OCI-M2 (cell line): ENCODE data around the gene SUPV3L1.
"Not testable (repeated sequence)": the region's sequence is repeated elsewhere in the genome, so short reads cannot be mapped to it uniquely, and the experiment has no call there.

Experiments
- DNase-seq: peaks from one replicate; lab custom pipeline; 2025; ENCODE audit not compliant: unreplicated experiment; lab: John Stamatoyannopoulos, UW

Gene SUPV3L1

GRCh38 chr10:69179743-69180524, at the start of gene SUPV3L1:
Gene SUPV3L1 (plus strand): TSS chr10:69180234. CDS start chr10:69180292, 58 bp downstream.
- DNase-seq: peak; percentile 89

GRCh38 chr10:69130251-69130650, 49.8 kb upstream of the SUPV3L1 start:
- DNase-seq: no peak

GRCh38 chr10:69139961-69140360, 40.1 kb upstream of the SUPV3L1 start:
- DNase-seq: no peak

GRCh38 chr10:69141304-69141703, 38.7 kb upstream of the SUPV3L1 start:
- DNase-seq: no peak

- not testable (repeated sequence) for DNase-seq
These were observed 38.0 kb upstream of the SUPV3L1 start for GRCh38 chr10:69142074-69142473.

- DNase-seq: no peak
These were observed 37.1 kb upstream of the SUPV3L1 start for GRCh38 chr10:69142983-69143382.

- DNase-seq: no peak
These were observed 34.7 kb upstream of the SUPV3L1 start for GRCh38 chr10:69145329-69145728.

GRCh38 chr10:69145864-69146263, 34.2 kb upstream of the SUPV3L1 start:
- DNase-seq: no peak

- no peak for DNase-seq
These were observed 33.3 kb upstream of the SUPV3L1 start for GRCh38 chr10:69146759-69147158.

- DNase-seq: no peak
These were observed 28.1 kb upstream of the SUPV3L1 start for GRCh38 chr10:69151984-69152383.

GRCh38 chr10:69153227-69153626, 26.8 kb upstream of the SUPV3L1 start:
- no peak for DNase-seq

- DNase-seq: no peak
These were observed 19.2 kb upstream of the SUPV3L1 start for GRCh38 chr10:69160809-69161241.

GRCh38 chr10:69168493-69168892, 11.5 kb upstream of the SUPV3L1 start:
- no peak for DNase-seq

- no peak for DNase-seq
These were observed 7.6 kb upstream of the SUPV3L1 start for GRCh38 chr10:69172241-69172982.

- not testable (repeated sequence) for DNase-seq
These were observed 4.7 kb upstream of the SUPV3L1 start for GRCh38 chr10:69175326-69175725.

- no peak for DNase-seq
These were observed 3.2 kb upstream of the SUPV3L1 start for GRCh38 chr10:69176823-69177222.

- DNase-seq: no peak
These were observed 818 bp upstream of the SUPV3L1 start for GRCh38 chr10:69179089-69179742.

GRCh38 chr10:69180525-69181204, 631 bp downstream of the SUPV3L1 start:
- DNase-seq: no peak

- DNase-seq: no peak
These were observed 1.4 kb downstream of the SUPV3L1 start for GRCh38 chr10:69181433-69181832.

- DNase-seq: no peak
These were observed 2.0 kb downstream of the SUPV3L1 start for GRCh38 chr10:69182005-69182404.

- DNase-seq: no peak
These were observed 6.5 kb downstream of the SUPV3L1 start for GRCh38 chr10:69186524-69186923.
